Measurements from ENCODE around the gene UBE2D1. TPM values are rescaled to one million over a fixed set of nuclear protein-coding genes. Genes with fewer than 3 reads are reported as not detected.

The UBE2D1 gene
- total RNA-seq (10 to 100 TPM; 20.6 to 33.6 TPM), polyA plus RNA-seq (ENCODE audit: insufficient read length in 6 of 6) (10 to 100 TPM; 30.3 to 34.8 (median 33.0) TPM)
- long read RNA-seq, donor 1, transcript UBE2D1-201 (7 exons, 2,659 nt) = major isoform, 22 of 41 reads
- long read RNA-seq, donor 1, partial matches to known transcripts = 8 of 41 reads
- long read RNA-seq, donor 1, other reads (novel, unspliced or antisense) = 0 of 41 reads
- long read RNA-seq, donor 2, transcript UBE2D1-201 (7 exons, 2,659 nt) = major isoform, 22 of 36 reads
- long read RNA-seq, donor 2, transcript UBE2D1-203 (1 exons, 1,388 nt) = minor isoform, 10 of 36 reads
- long read RNA-seq, donor 2, partial matches to known transcripts = 0 of 36 reads
- long read RNA-seq, donor 2, other reads (novel, unspliced or antisense) = 0 of 36 reads
- long read RNA-seq, donor 3, transcript UBE2D1-201 (7 exons, 2,659 nt) = major isoform, 13 of 16 reads
- long read RNA-seq, donor 3, partial matches to known transcripts = 0 of 16 reads
- long read RNA-seq, donor 3, other reads (novel, unspliced or antisense) = 0 of 16 reads
- long read RNA-seq, donor 4, transcript UBE2D1-201 (7 exons, 2,659 nt) = major isoform, 8 of 17 reads
- long read RNA-seq, donor 4, partial matches to known transcripts = 6 of 17 reads
- long read RNA-seq, donor 4, other reads (novel, unspliced or antisense) = 1 of 17 reads
- long read RNA-seq, donor 5, transcript UBE2D1-201 (7 exons, 2,659 nt) = major isoform, 20 of 26 reads
- long read RNA-seq, donor 5, partial matches to known transcripts = 0 of 26 reads
- long read RNA-seq, donor 5, other reads (novel, unspliced or antisense) = 0 of 26 reads
- long read RNA-seq, donor 6, transcript UBE2D1-201 (7 exons, 2,659 nt) = major isoform, 19 of 27 reads
- long read RNA-seq, donor 6, transcript UBE2D1-203 (1 exons, 1,388 nt) = minor isoform, 5 of 27 reads
- long read RNA-seq, donor 6, partial matches to known transcripts = 0 of 27 reads
- long read RNA-seq, donor 6, other reads (novel, unspliced or antisense) = 0 of 27 reads
- long read RNA-seq, donor 7, transcript UBE2D1-201 (7 exons, 2,659 nt) = major isoform, 7 of 10 reads
- long read RNA-seq, donor 7, partial matches to known transcripts = 0 of 10 reads
- long read RNA-seq, donor 7, other reads (novel, unspliced or antisense) = 0 of 10 reads
- long read RNA-seq, donor 8, transcript UBE2D1-201 (7 exons, 2,659 nt) = major isoform, 7 of 8 reads
- long read RNA-seq, donor 8, partial matches to known transcripts = 0 of 8 reads
- long read RNA-seq, donor 8, other reads (novel, unspliced or antisense) = 0 of 8 reads
- long read RNA-seq, donor 9 = 0 reads
- long read RNA-seq, donor 10, transcript UBE2D1-201 (7 exons, 2,659 nt) = major isoform, 6 of 12 reads
- long read RNA-seq, donor 10, partial matches to known transcripts = 5 of 12 reads
- long read RNA-seq, donor 10, other reads (novel, unspliced or antisense) = 1 of 12 reads
- long read RNA-seq, donor 11, transcript UBE2D1-203 (1 exons, 1,388 nt) = minor isoform, 12 of 43 reads
- long read RNA-seq, donor 11, transcript UBE2D1-201 (7 exons, 2,659 nt) = major isoform, 29 of 43 reads
- long read RNA-seq, donor 11, partial matches to known transcripts = 0 of 43 reads
- long read RNA-seq, donor 11, other reads (novel, unspliced or antisense) = 0 of 43 reads
- long read RNA-seq, donor 12, transcript UBE2D1-201 (7 exons, 2,659 nt) = major isoform, 16 of 20 reads
- long read RNA-seq, donor 12, partial matches to known transcripts = 0 of 20 reads
- long read RNA-seq, donor 12, other reads (novel, unspliced or antisense) = 0 of 20 reads

- no peaks in the 10 kb centered on the region for H3K9me3 ChIP-seq
- TF ChIP-seq CTCF (IDR thresholded peaks at IDR 0.05) = peak in 1 of 2 donors; percentile 61
- no peaks in the 10 kb centered on the region for H3K36me3 ChIP-seq
- H3K27me3 ChIP-seq = no peaks in the 10 kb centered on the region
- DNase-seq (peak; percentile 64 to 99 (median 88)), ATAC-seq (peak; percentile 98)
- H3K27ac ChIP-seq = peak within 1 kb of the TSS; percentile 81 to 91
- H3K4me1 ChIP-seq = peaks cover 0 to 48% of the 10 kb centered on the region in 2 donors
- peak within 1 kb of the TSS; percentile 86 to 89 for H3K4me3 ChIP-seq
- intact Hi-C loops (cut with DNase I) = loop anchor here in 1 of 2 donors (10.0 kb wide), 1 partner anchor 50 kb away; the partner anchor contains the start of gene TFAM
Observed at GRCh38 chr10:58334817-58335305, at the start of gene UBE2D1. UBE2D1 (plus strand) TSS chr10:58335006; CDS start chr10:58335202, 196 bp downstream.

- no peak overlapping the region for H3K27ac ChIP-seq
- intact Hi-C loops (cut with DNase I) = loop anchor here in 1 of 2 donors (2.0 kb wide), 1 partner anchor 113 kb away; no protein-coding TSS in a partner anchor
- DNase-seq (peak in 1 of 4 donors; percentile 56), ATAC-seq (peak; percentile 93)
- no peak overlapping the region for H3K4me3 ChIP-seq
- peak; percentile 52 to 65 for TF ChIP-seq CTCF (IDR thresholded peaks at IDR 0.05)
- H3K9me3 ChIP-seq = no peaks in the 10 kb centered on the region
- H3K4me1 ChIP-seq = no peaks in the 10 kb centered on the region
- no peaks in the 10 kb centered on the region for H3K36me3 ChIP-seq
- no peaks in the 10 kb centered on the region for H3K27me3 ChIP-seq
Observed at GRCh38 chr10:58291538-58292174, 43.1 kb upstream of the UBE2D1 start.

- Histone ChIP-seq H3K9me3 (no peaks in the 10 kb centered on the region), H3K27ac (no peak overlapping the region), H3K4me3 (no peak overlapping the region), H3K27me3 (no peaks in the 10 kb centered on the region), H3K36me3 (no peaks in the 10 kb centered on the region), H3K4me1 (no peaks in the 10 kb centered on the region)
- intact Hi-C loops (cut with DNase I) = no loop called here
- ATAC-seq (no peak), DNase-seq (no peak)
- no peak for TF ChIP-seq CTCF (IDR thresholded peaks at IDR 0.05)
Observed at GRCh38 chr10:58293989-58294388, 40.8 kb upstream of the UBE2D1 start.

- no peaks in the 10 kb centered on the region for H3K4me1 ChIP-seq
- H3K27ac ChIP-seq = no peak overlapping the region
- no peaks in the 10 kb centered on the region for H3K27me3 ChIP-seq
- H3K4me3 ChIP-seq = no peak overlapping the region
- H3K9me3 ChIP-seq = no peaks in the 10 kb centered on the region
- H3K36me3 ChIP-seq = no peaks in the 10 kb centered on the region
- intact Hi-C loops (cut with DNase I) = no loop called here
- peak; percentile 71 to 80 for TF ChIP-seq CTCF (IDR thresholded peaks at IDR 0.05)
- DNase-seq (peak in 3 of 4 donors; percentile 27 to 54 (median 42)), ATAC-seq (peak; percentile 88)
Observed at GRCh38 chr10:58299580-58299979, 35.2 kb upstream of the UBE2D1 start.
